SK-N-SH (cell line): ENCODE data around the gene TDRD12. TPM values are rescaled to one million over a fixed set of nuclear protein-coding genes. Genes with fewer than 3 reads are reported as not detected.

ENCODE experiments used
- CTCF ChIA-PET: fragments of 300-600, 350-600 bp; formaldehyde crosslinking; extraction: SDS; loops from one replicate; lab custom pipeline; 2021; lab: Yijun Ruan, JAX
- POLR2A ChIA-PET: fragments of 350-600 bp; sonication (Branson Sonifier 250); formaldehyde crosslinking; extraction: SDS; loops from one replicate; lab custom pipeline; 2020; ENCODE audit warnings: antibody characterized with exemption, inconsistent platforms; lab: Yijun Ruan, JAX
- DNase-seq: peaks from one replicate; pipeline ENCODE4 v3.0.0; 2012
- H2AFZ ChIP-seq: fragments of 200-600 bp; sonication (generic); 2 replicates; pipeline ENCODE4 v1.8.1; 2016; ENCODE audit warnings: antibody characterized with exemption, mild to moderate bottlenecking, low read depth
- H3F3A ChIP-seq: fragments of 200-600 bp; sonication (generic); replicated peaks from 2 replicates; pipeline ENCODE3; 2016; ENCODE audit warnings: antibody characterized with exemption, mild to moderate bottlenecking; ENCODE audit not compliant: insufficient read depth
- H3K27ac ChIP-seq, 2 experiments: fragments of 200-500 bp in 1 of 2; fragments of 200-600 bp in 1 of 2; sonication (Bioruptor generic) in 1 of 2; sonication (generic), shearing (Covaris generic) in 1 of 2; 2 replicates each; pipeline versions ENCODE4 v1.5.1 to v1.6.1; 2014 to 2016; ENCODE audit warnings: low read depth in 2 of 2, inconsistent platforms in 1 of 2, low read length in 1 of 2, mild to moderate bottlenecking in 1 of 2, mixed read lengths in 1 of 2
- H3K27me3 ChIP-seq: fragments of 200-600 bp; sonication (generic), shearing (Covaris generic); 2 replicates; pipeline ENCODE4 v1.6.1; 2016; ENCODE audit warnings: mixed run types; ENCODE audit not compliant: insufficient read depth
- H3K36me3 ChIP-seq, 2 experiments: fragments of 200-500 bp in 1 of 2; fragments of 200-600 bp in 1 of 2; sonication (Bioruptor generic) in 1 of 2; sonication (generic) in 1 of 2; replicated peaks in 1 of 2; 2 replicates each; pipeline versions ENCODE3 to v1.5.1; 2014 to 2016; ENCODE audit warnings: low read length in 1 of 2, mild to moderate bottlenecking in 1 of 2; ENCODE audit not compliant: insufficient read depth in 2 of 2, control insufficient read depth in 1 of 2
- H3K4me1 ChIP-seq, 2 experiments: fragments of 200-500 bp in 1 of 2; fragments of 200-600 bp in 1 of 2; sonication (Bioruptor generic) in 1 of 2; sonication (generic), shearing (Covaris generic) in 1 of 2; 2 replicates each; pipeline versions ENCODE4 v1.5.1 to v1.6.1; 2014 to 2016; ENCODE audit warnings: low read depth in 1 of 2, low read length in 1 of 2, mixed run types in 1 of 2; ENCODE audit not compliant: insufficient read depth in 2 of 2, control insufficient read depth in 1 of 2
- H3K4me2 ChIP-seq: fragments of 200-600 bp; sonication (generic), shearing (Covaris generic); 2 replicates; pipeline ENCODE4 v1.6.1; 2017; ENCODE audit warnings: mixed run types
- H3K4me3 ChIP-seq, 2 experiments: fragments of 200-500 bp in 1 of 2; fragments of 200-600 bp in 1 of 2; sonication (Bioruptor generic) in 1 of 2; sonication (generic), shearing (Covaris generic) in 1 of 2; 2 replicates each; pipeline versions ENCODE4 v1.5.1 to v1.8.1; 2014 to 2016; ENCODE audit warnings: low read depth in 2 of 2, inconsistent platforms in 1 of 2, low read length in 1 of 2, mild to moderate bottlenecking in 1 of 2, mixed read lengths in 1 of 2, moderate library complexity in 1 of 2
- H3K79me2 ChIP-seq: fragments of 200-600 bp; sonication (generic); 2 replicates; pipeline ENCODE4 v1.8.1; 2017; ENCODE audit warnings: mild to moderate bottlenecking; ENCODE audit not compliant: insufficient read depth
- H3K9ac ChIP-seq: fragments of 200-600 bp; sonication (generic); 2 replicates; pipeline ENCODE4 v1.6.1; 2017; ENCODE audit warnings: mixed run types
- H3K9me2 ChIP-seq: fragments of 200-600 bp; sonication (generic); 2 replicates; pipeline ENCODE4 v1.6.1; 2017; ENCODE audit warnings: mixed run types
- H3K9me3 ChIP-seq: fragments of 200-600 bp; sonication (generic); 2 replicates; pipeline ENCODE4 v1.6.1; 2017; ENCODE audit warnings: mixed run types, mild to moderate bottlenecking, moderate library complexity
- H4K20me1 ChIP-seq: fragments of 200-600 bp; sonication (generic); 2 replicates; pipeline ENCODE4 v1.6.1; 2017; ENCODE audit warnings: mild to moderate bottlenecking, mixed run types; ENCODE audit not compliant: insufficient read depth
- CTCF ChIP-seq: fragments of 200-600 bp; sonication (generic); IDR thresholded peaks from 2 replicates; pipeline ENCODE4 v1.6.1; 2017; ENCODE audit warnings: antibody characterized with exemption, mild to moderate bottlenecking, moderate library complexity
- FOXM1 ChIP-seq: IDR thresholded peaks from 2 replicates; pipeline ENCODE4 v1.4.0; 2012; ENCODE audit warnings: low read depth, mild to moderate bottlenecking
- GABPA ChIP-seq: IDR thresholded peaks from 2 replicates; pipeline ENCODE4 v1.4.0; 2012; ENCODE audit warnings: low read depth, mild to moderate bottlenecking
- GATA2 ChIP-seq: sonication (generic); formaldehyde crosslinking; IDR thresholded peaks from 2 replicates; pipeline ENCODE4 v1.5.0; 2020; ENCODE audit warnings: mild to moderate bottlenecking, missing genetic modification reagents
- JUND ChIP-seq: IDR thresholded peaks from 2 replicates; pipeline ENCODE4 v1.4.0; 2012
- MXI1 ChIP-seq: IDR thresholded peaks from 2 replicates; pipeline ENCODE4 v1.6.1; 2012; ENCODE audit warnings: mild to moderate bottlenecking, low read depth, low read length, improper control_type of control experiment
- NFIC ChIP-seq: IDR thresholded peaks from 2 replicates; pipeline ENCODE4 v1.4.0; 2012; ENCODE audit warnings: borderline replicate concordance
- NRF1 ChIP-seq: IDR thresholded peaks from 2 replicates; pipeline ENCODE4 v1.6.1; 2012; ENCODE audit warnings: low read depth, mild to moderate bottlenecking, low read length
- RCOR1 ChIP-seq: fragments of 150-350 bp; IDR thresholded peaks from 2 replicates; pipeline ENCODE4 v1.6.1; 2017; ENCODE audit warnings: antibody characterized with exemption, low read length
- REST ChIP-seq: IDR thresholded peaks from 2 replicates; pipeline ENCODE4 v1.6.1; 2012; ENCODE audit warnings: mild to moderate bottlenecking, low read depth, low read length, moderate library complexity
- RFX5 ChIP-seq: IDR thresholded peaks from 2 replicates; pipeline ENCODE4 v1.6.1; 2012; ENCODE audit warnings: mild to moderate bottlenecking, improper control_type of control experiment, low read length
- SMC3 ChIP-seq: IDR thresholded peaks from 2 replicates; pipeline ENCODE4 v1.6.1; 2012; ENCODE audit warnings: low read depth, low read length, improper control_type of control experiment
- TCF12 ChIP-seq: IDR thresholded peaks from 2 replicates; pipeline ENCODE4 v1.4.0; 2012
- TEAD4 ChIP-seq: IDR thresholded peaks from 2 replicates; pipeline ENCODE4 v1.4.0; 2012; ENCODE audit warnings: mild to moderate bottlenecking, borderline replicate concordance; ENCODE audit not compliant: insufficient read depth
- ZBTB33 ChIP-seq: IDR thresholded peaks from 2 replicates; pipeline ENCODE4 v1.4.0; 2012; ENCODE audit warnings: low read depth, borderline replicate concordance
- WGBS: methylation state at CpG from one replicate; pipeline ENCODE4 v1.1.6; 2017; ENCODE audit warnings: low lambda C conversion rate; 5-methylcytosine and 5-hydroxymethylcytosine counted together
- polyA plus RNA-seq, 3 experiments: library from polyadenylated mRNA; depleted of rRNA; stranded (reverse); fragments of >200 nt; gene quantifications; 2 replicates each; pipeline ENCODE4 v1.2.3, GENCODE V29; 2012

The TDRD12 gene
- polyA plus RNA-seq, 1 of the 3 experiments (the other 2 are of a cell fraction), result 0.05 TPM

GRCh38 chr19:32828139-32828538 lies 108.6 kb downstream of the TDRD12 start:
- no peak for DNase-seq
- Histone ChIP-seq H2AFZ (no peak overlapping the region), H3K27me3 (peaks cover 6% of the 10 kb centered on the region; the same call in 1 of the 2 replicates), H3F3A (no peaks in the 10 kb centered on the region), H3K9me3 (no peaks in the 10 kb centered on the region), H3K9ac (no peak overlapping the region), H3K9me2 (no peaks in the 10 kb centered on the region), H3K36me3 (no peaks in the 10 kb centered on the region), H3K4me1 (peaks cover 0 to 14% of the 10 kb centered on the region in 2 experiments; a peak in 1 of 4 replicates), H4K20me1 (no peaks in the 10 kb centered on the region), H3K27ac (no peak overlapping the region), H3K79me2 (no peaks in the 10 kb centered on the region), H3K4me3 (no peak overlapping the region), H3K4me2 (no peak overlapping the region)
- no peak for TF ChIP-seq CTCF
- no peak for TF ChIP-seq RFX5
- no peak for TF ChIP-seq JUND
- TF ChIP-seq NFIC, result no peak
- 68% methylated on average over 4 of the region's 4 CpGs for WGBS
- CTCF ChIA-PET, result interaction anchor here (1.3 kb wide), 1 partner anchor 19 kb away, joined by 3 read pairs; no protein-coding TSS in a partner anchor
- POLR2A ChIA-PET, result no interaction called here

- Histone ChIP-seq H3K9ac (no peak overlapping the region), H4K20me1 (no peaks in the 10 kb centered on the region), H3K4me3 (no peak overlapping the region), H3K4me2 (no peak overlapping the region), H3K27me3 (peaks cover 6% of the 10 kb centered on the region; the same call in 1 of the 2 replicates), H3K9me2 (no peaks in the 10 kb centered on the region), H2AFZ (no peak overlapping the region), H3K9me3 (no peaks in the 10 kb centered on the region), H3K79me2 (no peaks in the 10 kb centered on the region), H3F3A (no peaks in the 10 kb centered on the region), H3K27ac (no peak overlapping the region), H3K4me1 (peaks cover 0 to 14% of the 10 kb centered on the region in 2 experiments; a peak in 1 of 4 replicates), H3K36me3 (no peaks in the 10 kb centered on the region)
- 80% methylated on average over 13 of the region's 15 CpGs for WGBS
- ChIA-PET POLR2A (interaction anchor here (0.6 kb wide), 1 partner anchor 11 kb away, joined by 5 read pairs; no protein-coding TSS in a partner anchor), CTCF (interaction anchor here (1.3 to 1.5 kb wide), 2 partner anchors 9 to 20 kb away, joined by 3 to 4 read pairs; no protein-coding TSS in a partner anchor)
- TF ChIP-seq ZBTB33, result no peak
- TF ChIP-seq TCF12, result no peak
- TF ChIP-seq MXI1, result no peak
- no peak for TF ChIP-seq FOXM1
- TF ChIP-seq SMC3, result no peak
- TF ChIP-seq RCOR1, result no peak
- TF ChIP-seq CTCF, result no peak
- no peak for TF ChIP-seq GABPA
- TF ChIP-seq GATA2 (CRISPR knock-in tag), result no peak
- TF ChIP-seq REST, result no peak
- no peak for TF ChIP-seq NRF1
- no peak for TF ChIP-seq TEAD4
- no peak for DNase-seq
Measured at GRCh38 chr19:32828643-32829344, 109.2 kb downstream of the TDRD12 start.
